GM12878 (cell line): ENCODE results near the gene COL5A1. TPM values are rescaled to one million over a fixed set of nuclear protein-coding genes. Genes with fewer than 3 reads are reported as not detected.

ENCODE experiments used
- ATAC-seq: fragments of 200-7000 bp; cut with Tn5 transposase; 3 replicates; pipeline ENCODE4 v1.9.1; 2020; ENCODE audit warnings: mild to moderate bottlenecking, moderate library complexity
- BruUV-seq: library from RNA; stranded (reverse); fragments of 400-500 nt; replicated peaks from 2 replicates; lab custom pipeline; 2021; lab: Mats Ljungman, UMichigan
- CTCF ChIA-PET: fragments of 300-600 bp; sonication (Branson Sonifier 250); formaldehyde crosslinking; extraction: SDS; loops from one replicate; lab custom pipeline; 2021; ENCODE audit warnings: inconsistent platforms; lab: Yijun Ruan, JAX
- POLR2A ChIA-PET: fragments of 350-600 bp; formaldehyde crosslinking; extraction: SDS; loops from one replicate; lab custom pipeline; 2021; ENCODE audit warnings: inconsistent platforms; lab: Charles Lee
- RAD21 ChIA-PET: fragments of 300-600 bp; sonication (Branson Sonifier 250); formaldehyde crosslinking; loops from one replicate; lab custom pipeline; 2023; ENCODE audit warnings: antibody characterized with exemption; ENCODE audit not compliant: unreplicated experiment; lab: Charles Lee
- SMC1A ChIA-PET: fragments of 300-600 bp; sonication (Branson Sonifier 250); formaldehyde crosslinking; loops from one replicate; lab custom pipeline; 2023; ENCODE audit not compliant: unreplicated experiment, uncharacterized antibody; lab: Charles Lee
- DNase-seq: peaks from one replicate; pipeline ENCODE4 v3.0.0-alpha.2; 2011; ENCODE audit warnings: low read depth, low spot score
- FAIRE-seq: peaks from 3 replicates; lab custom pipeline; 2011; peaks lifted over from hg19 to GRCh38; lab: Jason Lieb, UNC
- H2AFZ ChIP-seq: 2 replicates; pipeline ENCODE4 v1.6.0; 2011; ENCODE audit warnings: low read depth, low read length, control low read depth; ENCODE audit not compliant: control insufficient read depth
- H3K27ac ChIP-seq: 2 replicates; pipeline ENCODE4 v1.5.1; 2011; ENCODE audit warnings: control low read depth; ENCODE audit not compliant: control insufficient read depth, insufficient read depth
- H3K27me3 ChIP-seq, 2 experiments: replicated peaks in 1 of 2; 2 replicates each; pipeline versions ENCODE4 v1.6.0 to v1.6.1; 2011; ENCODE audit warnings: low read length in 1 of 2; ENCODE audit not compliant: control insufficient read depth in 2 of 2, insufficient read depth in 2 of 2
- H3K36me3 ChIP-seq, 2 experiments: 2 replicates each; pipeline ENCODE4 v1.5.1; 2011; ENCODE audit warnings: low read length in 1 of 2; ENCODE audit not compliant: control insufficient read depth in 2 of 2, insufficient read depth in 2 of 2
- H3K4me1 ChIP-seq: 2 replicates; pipeline ENCODE4 v1.6.1; 2011; ENCODE audit warnings: mild to moderate bottlenecking, low read length, moderate library complexity, mixed read lengths; ENCODE audit not compliant: control insufficient read depth, insufficient read depth
- H3K4me2 ChIP-seq: 2 replicates; pipeline ENCODE4 v1.6.0; 2011; ENCODE audit warnings: control low read depth; ENCODE audit not compliant: control insufficient read depth, insufficient read depth
- H3K4me3 ChIP-seq: fragments of 200-600 bp; sonication (generic); 2 replicates; pipeline ENCODE4 v1.5.1; 2016
- H3K79me2 ChIP-seq: 2 replicates; pipeline ENCODE4 v1.6.0; 2011; ENCODE audit warnings: low read length; ENCODE audit not compliant: control insufficient read depth, insufficient read depth
- H3K9ac ChIP-seq: 2 replicates; pipeline ENCODE4 v1.8.0; 2011; ENCODE audit warnings: low read length, control low read depth, mixed read lengths; ENCODE audit not compliant: control insufficient read depth, insufficient read depth
- H3K9me3 ChIP-seq: replicated peaks from 3 replicates; pipeline ENCODE4 v1.5.1; 2011; ENCODE audit warnings: mild to moderate bottlenecking, low read length; ENCODE audit not compliant: control insufficient read depth, insufficient read depth
- H4K20me1 ChIP-seq: 2 replicates; pipeline ENCODE4 v1.6.0; 2011; ENCODE audit not compliant: control insufficient read depth, insufficient read depth
- IKZF2 ChIP-seq, 2 experiments: fragments of 450-650 bp; IDR thresholded peaks; 2 replicates each; pipeline ENCODE4 v1.6.1; 2017; ENCODE audit warnings: mild to moderate bottlenecking in 2 of 2, moderate library complexity in 2 of 2
- IRF5 ChIP-seq: fragments of 450-650 bp; IDR thresholded peaks from 2 replicates; pipeline ENCODE4 v1.6.1; 2017; ENCODE audit warnings: borderline replicate concordance
- MTA2 ChIP-seq: fragments of 450-650 bp; IDR thresholded peaks from 2 replicates; pipeline ENCODE4 v1.6.1; 2016; ENCODE audit warnings: low read depth, mild to moderate bottlenecking, moderate library complexity
- RB1 ChIP-seq: fragments of 450-650 bp; formaldehyde crosslinking; IDR thresholded peaks from 2 replicates; pipeline ENCODE4 v1.6.1; 2017; ENCODE audit warnings: mild to moderate bottlenecking, borderline replicate concordance
- RFX5 ChIP-seq: IDR thresholded peaks from 2 replicates; pipeline ENCODE4 v1.6.1; 2011; ENCODE audit warnings: low read depth, low read length, improper control_type of control experiment
- SMAD5 ChIP-seq: IDR thresholded peaks from 2 replicates; pipeline ENCODE4 v1.6.1; 2016; ENCODE audit warnings: antibody characterized with exemption, low read depth
- SUPT20H ChIP-seq: IDR thresholded peaks from 2 replicates; pipeline ENCODE4 v1.6.1; 2011; ENCODE audit warnings: low read depth, mild to moderate bottlenecking, low read length, moderate library complexity, borderline replicate concordance; ENCODE audit not compliant: control insufficient read depth
- TBL1XR1 ChIP-seq: IDR thresholded peaks from 2 replicates; pipeline ENCODE4 v1.6.1; 2012; ENCODE audit warnings: low read depth, low read length, improper control_type of control experiment
- YY1 ChIP-seq: IDR thresholded peaks from 2 replicates; pipeline ENCODE4 v1.6.1; 2011; ENCODE audit warnings: low read depth, mild to moderate bottlenecking, low read length
- WGBS: methylation state at CpG from one replicate; pipeline ENCODE4 v1.1.6; 2016; ENCODE audit warnings: low lambda C conversion rate; ENCODE audit not compliant: insufficient replicate concordance, insufficient coverage; ENCODE audit errors: missing lambda C conversion rate; 5-methylcytosine and 5-hydroxymethylcytosine counted together
- in situ Hi-C: fragments of 300-500 bp; cut with MboI; formaldehyde crosslinking; loops from 9 replicates; pipeline ENCODE4 v1.14.3; 2018; ENCODE audit warnings: mixed read lengths
- intact Hi-C: fragments of 100-400 bp; cut with micrococcal nuclease; formaldehyde crosslinking; loops from one replicate; pipeline ENCODE4 v1.14.2; 2022; ENCODE audit not compliant: unreplicated experiment
- polyA plus RNA-seq, 11 experiments: library from polyadenylated mRNA; depleted of rRNA in 4 of 11; unstranded in 6 of 11; stranded (reverse) in 5 of 11; fragments of >200 nt; fragmentation: Nextera tagmentation in 4 of 11; fragmentation: Illumina TruSeq in 1 of 11; extraction: Ambion mirVana in 4 of 11; extraction: Trizol in 1 of 11; gene quantifications; 1 replicate in 1 of 11; 2 replicates in 10 of 11; pipeline versions ENCODE4 v1.2.1 to v1.2.3, GENCODE V29; 2011 to 2016; ENCODE audit warnings: inconsistent platforms in 2 of 11, missing spikeins in 2 of 11, low read depth in 1 of 11
- total RNA-seq, 4 experiments: library from RNA; depleted of rRNA in 3 of 4; stranded (reverse); fragments of >200 nt in 3 of 4; fragmentation: Illumina TruSeq in 1 of 4; extraction: Trizol in 1 of 4; gene quantifications; 2 replicates each; pipeline versions ENCODE4 v1.2.1 to v1.2.3, GENCODE V29; 2013 to 2021

COL5A1 gene
- total and polyA plus RNA-seq, 10 of the 15 experiments (the other 5 are each of a cell fraction or from before 2014, with no cell fraction given): under 0.01 to 0.15 (median 0.13) TPM; not detected in 4

- Histone ChIP-seq H3K4me3 (no peak overlapping the region), H4K20me1 (no peaks in the 10 kb centered on the region), H3K9me3 (no peaks in the 10 kb centered on the region), H3K79me2 (no peaks in the 10 kb centered on the region), H3K4me1 (no peaks in the 10 kb centered on the region), H3K27ac (no peak overlapping the region), H3K27me3 (peaks cover 0 to 2% of the 10 kb centered on the region in 2 experiments; a peak in 2 of 4 replicates), H3K36me3 (no peaks in the 10 kb centered on the region), H2AFZ (no peak overlapping the region), H3K9ac (no peak overlapping the region), H3K4me2 (no peak overlapping the region)
- ChIA-PET RAD21 (interaction anchor here (0.5 kb wide), 1 partner anchor 601 kb away, joined by 3 read pairs; no protein-coding TSS in a partner anchor), CTCF (no interaction called here), SMC1A (no interaction called here), POLR2A (no interaction called here)
- no peak for ATAC-seq
- no peak for DNase-seq
- intact Hi-C loops (no loop called here), in situ Hi-C loops (loop anchor here (10.0 kb wide), 1 partner anchor 653 kb away; no protein-coding TSS in a partner anchor)
- no peak for TF ChIP-seq YY1
- TF ChIP-seq SMAD5: no peak
- no peak for TF ChIP-seq TBL1XR1
- no peak for TF ChIP-seq MTA2
- TF ChIP-seq RFX5: no peak
- no peak for TF ChIP-seq SUPT20H
- TF ChIP-seq RB1: no peak
- TF ChIP-seq IRF5: no peak
- TF ChIP-seq IKZF2 (IDR thresholded peaks at IDR 0.05): no peak
- FAIRE-seq: no peak
- no TSS peak for BruUV-seq
- WGBS: 13% methylated on average over 23 of the region's 23 CpGs
Observed at GRCh38 chr9:134691695-134692572, 50.3 kb downstream of the COL5A1 start.
